Stimulated activated naive CD8-positive, alpha-beta T cell treated with anti-CD3 and anti-CD28 coated beads, Interleukin-15, Interleukin-2, amounts not matched to agents 100 U/mL and 50 U/mL, for 24 hours (primary cell): ENCODE results near the gene ARHGAP22.

Experiments used
- ATAC-seq: fragments of 150-1000 bp; cut with Tn5 transposase; one replicate; pipeline ENCODE4 v1.10.0; 2021
- DNase-seq: peaks from one replicate; pipeline ENCODE4 v3.0.0; 2021

The ARHGAP22 gene

GRCh38 chr10:48533540-48533939 lies 71.3 kb downstream of the ARHGAP22 start:
- no peak for DNase-seq
- ATAC-seq: no peak

GRCh38 chr10:48531486-48531885 lies 73.4 kb downstream of the ARHGAP22 start:
- no peak for DNase-seq
- no peak for ATAC-seq

- ATAC-seq (no peak), DNase-seq (no peak)
These were observed 75.5 kb downstream of the ARHGAP22 start for GRCh38 chr10:48529331-48529730.

GRCh38 chr10:48527756-48528155 lies 77.1 kb downstream of the ARHGAP22 start:
- ATAC-seq: no peak
- no peak for DNase-seq

GRCh38 chr10:48526846-48527505 lies 77.9 kb downstream of the ARHGAP22 start:
- no peak for DNase-seq
- ATAC-seq: no peak

GRCh38 chr10:48526011-48526821 lies 78.7 kb downstream of the ARHGAP22 start:
- ATAC-seq: no peak

GRCh38 chr10:48525113-48525512 lies 79.8 kb downstream of the ARHGAP22 start:
- no peak for ATAC-seq
- no peak for DNase-seq

More at GRCh38 chr10:48526011-48526821, 78.7 kb downstream of the ARHGAP22 start:
- no peak for DNase-seq

GRCh38 chr10:48523820-48524758 lies 80.8 kb downstream of the ARHGAP22 start:
- ATAC-seq: peak; percentile 42
- peak; percentile 41 for DNase-seq

GRCh38 chr10:48523212-48523819 lies 81.6 kb downstream of the ARHGAP22 start:
- no peak for ATAC-seq

GRCh38 chr10:48522011-48522765 lies 82.7 kb downstream of the ARHGAP22 start:
- no peak for ATAC-seq

More at GRCh38 chr10:48523212-48523819, 81.6 kb downstream of the ARHGAP22 start:
- no peak for DNase-seq

GRCh38 chr10:48520594-48520993 lies 84.3 kb downstream of the ARHGAP22 start:
- DNase-seq: no peak
- no peak for ATAC-seq

More at GRCh38 chr10:48522011-48522765, 82.7 kb downstream of the ARHGAP22 start:
- no peak for DNase-seq

GRCh38 chr10:48520184-48520506 lies 84.7 kb downstream of the ARHGAP22 start:
- no peak for DNase-seq
- ATAC-seq: no peak

GRCh38 chr10:48519481-48520183 lies 85.2 kb downstream of the ARHGAP22 start:
- ATAC-seq (peak; percentile 7), DNase-seq (no peak)

- peak; percentile 30 for ATAC-seq
- no peak for DNase-seq
These were observed 85.9 kb downstream of the ARHGAP22 start for GRCh38 chr10:48518986-48519385.

GRCh38 chr10:48517911-48518811 lies 86.7 kb downstream of the ARHGAP22 start:
- no peak for ATAC-seq
- DNase-seq: no peak

- DNase-seq (no peak), ATAC-seq (no peak)
These were observed 87.4 kb downstream of the ARHGAP22 start for GRCh38 chr10:48517482-48517881.

- ATAC-seq (no peak), DNase-seq (no peak)
These were observed 88.0 kb downstream of the ARHGAP22 start for GRCh38 chr10:48516911-48517310.

GRCh38 chr10:48514916-48515315 lies 90.0 kb downstream of the ARHGAP22 start:
- DNase-seq: no peak
- ATAC-seq: no peak

GRCh38 chr10:48514255-48514654 lies 90.6 kb downstream of the ARHGAP22 start:
- no peak for DNase-seq
- no peak for ATAC-seq

- ATAC-seq (no peak), DNase-seq (no peak)
These were observed 92.0 kb downstream of the ARHGAP22 start for GRCh38 chr10:48512861-48513260.
